Measurements from ENCODE around the gene TRIM43.
"Not testable (repeated sequence)": the region's sequence is repeated elsewhere in the genome, so short reads cannot be mapped to it uniquely, and the experiment has no call there.

The TRIM43 gene

DNA sequence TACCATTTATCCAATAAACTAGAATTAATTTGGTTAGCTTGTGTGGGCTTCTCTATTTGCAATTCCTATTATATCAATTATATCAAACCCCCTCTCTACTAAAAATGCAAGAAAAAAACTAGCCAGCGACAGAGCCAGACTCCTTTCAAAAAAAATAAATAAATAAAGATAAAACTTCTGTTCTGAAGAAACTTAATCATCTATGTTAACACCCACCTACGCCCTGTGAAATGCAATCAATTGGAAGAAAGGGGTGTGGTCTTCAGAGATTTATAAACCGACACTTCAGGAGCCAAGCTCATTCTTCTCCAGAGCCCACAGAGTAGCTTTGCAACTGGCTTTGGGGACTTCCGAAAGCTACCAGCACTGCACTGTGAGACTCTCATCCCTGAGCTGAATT lies at the start of gene TRIM43:
Gene TRIM43, plus strand, starts transcription at position 301 of the 400 bp plus-strand sequence. CDS start 2,023 bp downstream, outside the sequence.
- not testable (repeated sequence) for DNase-seq

DNA sequence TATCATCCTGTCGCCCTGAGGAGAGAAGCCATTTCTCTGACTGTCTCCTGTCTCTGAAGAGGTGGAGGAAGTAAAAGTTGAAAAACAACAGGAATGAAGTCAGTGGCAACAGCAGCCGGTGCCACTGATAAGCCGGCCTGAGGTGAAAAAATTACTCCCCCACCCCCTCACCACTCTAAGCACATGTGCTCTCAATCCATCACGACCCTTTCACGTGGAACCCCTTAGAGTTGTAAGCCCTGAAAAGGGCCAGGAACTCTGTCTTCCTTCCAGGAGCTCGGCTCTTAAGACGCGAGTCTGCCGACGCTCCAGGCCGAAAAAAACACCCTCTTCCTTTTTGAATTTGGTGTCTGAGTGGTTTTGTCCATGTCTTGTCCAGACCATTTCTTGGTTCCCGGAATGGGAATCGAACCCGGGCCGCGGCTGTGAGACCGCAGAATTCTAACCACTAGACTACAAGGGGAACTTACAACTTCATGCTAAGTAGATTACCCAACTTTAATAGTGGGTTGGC lies 40.7 kb upstream of the TRIM43 start:
- DNase-seq, result no peak

DNA sequence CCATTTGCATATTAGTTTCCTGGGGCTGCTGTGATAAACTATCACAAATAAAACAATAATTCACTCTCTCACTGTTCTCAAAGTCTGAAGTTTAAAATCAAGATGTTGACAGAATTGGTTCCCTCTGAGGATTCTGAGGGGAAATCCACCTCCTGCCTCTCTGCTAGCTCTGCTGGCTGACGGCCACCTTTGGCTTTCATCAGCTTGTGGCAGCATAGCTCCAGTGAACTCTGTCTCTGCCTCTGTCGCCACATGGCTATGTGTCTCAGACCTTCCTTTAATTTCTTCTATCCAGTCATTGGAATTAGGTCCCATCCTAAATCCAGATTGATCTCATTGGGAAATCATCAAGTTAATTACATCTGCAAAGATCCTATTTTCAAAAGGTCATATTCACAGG lies 38.9 kb upstream of the TRIM43 start:
- DNase-seq, result no peak

DNA sequence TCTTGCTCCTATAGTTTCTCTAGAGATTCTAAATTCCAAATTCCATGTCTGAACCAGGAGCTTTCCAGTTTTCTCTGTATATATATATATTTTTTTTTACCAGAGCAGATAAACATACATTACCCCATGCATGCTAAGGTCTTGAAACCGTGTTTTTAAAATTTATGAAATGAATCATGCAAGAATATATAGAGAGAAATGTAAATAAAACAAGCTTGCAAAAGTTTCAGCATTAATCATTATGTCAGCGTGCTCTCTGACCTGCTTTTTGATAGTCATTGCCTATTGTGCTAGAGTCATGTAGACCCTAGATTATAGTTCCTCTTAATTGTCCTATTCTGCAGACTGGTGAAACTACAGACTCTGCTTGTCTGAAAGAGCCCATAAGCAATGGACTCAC lies 22.6 kb upstream of the TRIM43 start:
- no peak for DNase-seq

DNA sequence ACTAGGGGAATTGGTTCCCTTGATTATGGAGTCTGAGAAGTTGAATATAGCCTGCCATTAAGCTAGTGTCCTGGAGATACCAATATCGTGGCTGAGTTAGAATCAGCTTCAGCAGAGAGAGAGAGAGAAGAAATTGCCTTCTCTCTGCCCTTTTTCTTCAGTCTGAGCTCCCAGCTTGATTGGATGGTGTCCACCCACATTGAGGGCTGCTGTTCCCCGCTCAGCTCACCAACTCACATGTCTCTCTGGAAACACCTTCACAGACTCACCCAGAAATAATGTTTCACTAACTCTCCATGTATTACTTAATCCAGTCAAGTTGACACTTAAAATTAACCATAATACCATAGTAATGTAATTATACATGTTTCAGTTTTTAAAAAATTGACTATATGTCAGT lies 17.9 kb upstream of the TRIM43 start:
- DNase-seq, result no peak

DNA sequence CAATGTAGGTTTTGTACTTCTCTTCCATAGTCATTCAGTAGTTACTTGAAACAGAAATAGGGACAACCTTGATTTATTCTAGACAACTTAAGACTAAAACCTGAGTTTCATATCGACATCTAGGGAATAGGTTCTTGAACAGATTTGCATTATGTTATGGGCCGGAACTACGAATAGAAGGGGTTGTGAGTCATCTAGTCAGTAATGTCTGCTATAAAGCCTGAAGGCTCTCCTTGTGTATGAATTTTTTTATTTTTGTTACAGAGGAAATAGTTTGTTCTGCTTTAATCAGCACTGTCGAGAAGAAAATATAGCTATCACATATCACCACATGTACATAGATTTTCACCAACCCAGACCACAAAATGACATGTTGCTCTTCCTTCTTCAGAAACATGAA lies 17.3 kb upstream of the TRIM43 start:
- DNase-seq, result no peak

DNA sequence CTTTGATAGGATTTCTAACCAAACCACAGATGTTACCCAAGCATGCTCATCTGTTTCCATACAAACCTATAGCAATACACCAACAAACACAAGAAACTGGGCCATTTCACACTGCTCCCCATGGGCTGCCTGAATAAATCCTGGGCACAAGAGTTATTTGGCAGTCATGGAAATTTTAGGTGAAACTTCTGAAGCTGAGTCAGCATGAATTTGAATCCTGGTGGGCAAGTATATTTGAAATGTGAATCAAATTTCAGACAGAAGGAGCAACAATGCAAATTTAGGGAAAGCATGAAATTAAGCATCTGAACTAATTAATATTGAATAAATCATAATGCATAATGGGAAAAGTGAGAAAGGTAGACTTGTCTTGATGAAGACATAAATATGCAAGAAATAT lies 15.9 kb upstream of the TRIM43 start:
- DNase-seq, result no peak

DNA sequence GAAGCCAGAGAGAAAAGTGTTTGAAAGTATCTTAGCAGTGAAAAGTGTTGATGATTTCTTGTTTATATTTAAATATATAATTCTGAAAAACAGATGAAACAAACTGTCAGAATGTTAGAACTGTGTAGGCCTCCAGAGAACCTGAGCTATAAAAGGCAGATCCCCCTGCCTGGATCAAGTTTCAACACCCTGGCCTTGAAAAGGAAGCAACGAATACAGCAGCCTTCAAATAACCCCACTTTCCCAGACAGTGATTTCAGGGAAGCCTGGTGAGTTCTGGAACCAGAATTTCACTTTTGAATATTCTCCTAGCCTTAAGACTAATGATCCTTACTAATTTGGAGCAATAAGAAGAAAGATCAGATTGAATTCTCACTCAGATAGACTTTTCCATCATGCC lies 13.3 kb upstream of the TRIM43 start:
- DNase-seq, result no peak

DNA sequence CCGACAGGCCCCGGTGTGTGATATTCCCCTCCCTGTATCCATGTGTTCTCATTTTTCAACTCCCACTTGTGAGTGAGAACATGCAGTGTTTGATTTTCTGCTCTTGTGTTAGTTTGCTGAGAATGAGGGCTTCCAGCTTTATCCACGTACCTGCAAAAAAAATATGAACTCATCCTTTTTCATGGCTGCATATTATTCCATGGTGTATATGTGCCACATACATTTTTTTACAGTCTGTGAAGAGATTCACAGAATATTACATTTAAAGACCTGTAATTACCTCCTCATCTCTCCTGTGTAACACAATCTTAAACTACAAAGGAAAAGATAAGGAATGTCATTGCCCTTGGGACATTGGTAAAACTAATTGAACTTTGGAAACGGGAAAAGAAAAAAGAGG lies 8.3 kb upstream of the TRIM43 start:
- not testable (repeated sequence) for DNase-seq

DNA sequence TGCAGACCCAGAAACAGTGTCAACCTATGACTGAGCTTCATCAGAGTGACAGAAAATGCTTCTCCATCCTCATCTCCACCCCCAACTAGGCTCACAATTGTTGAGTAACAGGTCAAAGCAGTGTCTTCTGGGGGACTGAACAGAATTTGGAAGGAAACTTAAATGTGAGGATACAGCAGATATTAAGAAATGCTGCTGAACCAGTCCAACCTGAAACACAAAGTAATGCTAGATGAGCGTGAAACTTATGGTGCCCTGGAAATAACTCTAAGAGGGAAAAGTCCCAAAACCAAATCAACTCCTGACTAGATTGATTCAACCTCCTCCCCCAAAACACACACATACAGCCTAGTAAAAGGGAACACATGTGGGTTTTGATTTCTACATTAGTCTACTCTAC lies 7.5 kb upstream of the TRIM43 start:
- DNase-seq, result not testable (repeated sequence)

DNA sequence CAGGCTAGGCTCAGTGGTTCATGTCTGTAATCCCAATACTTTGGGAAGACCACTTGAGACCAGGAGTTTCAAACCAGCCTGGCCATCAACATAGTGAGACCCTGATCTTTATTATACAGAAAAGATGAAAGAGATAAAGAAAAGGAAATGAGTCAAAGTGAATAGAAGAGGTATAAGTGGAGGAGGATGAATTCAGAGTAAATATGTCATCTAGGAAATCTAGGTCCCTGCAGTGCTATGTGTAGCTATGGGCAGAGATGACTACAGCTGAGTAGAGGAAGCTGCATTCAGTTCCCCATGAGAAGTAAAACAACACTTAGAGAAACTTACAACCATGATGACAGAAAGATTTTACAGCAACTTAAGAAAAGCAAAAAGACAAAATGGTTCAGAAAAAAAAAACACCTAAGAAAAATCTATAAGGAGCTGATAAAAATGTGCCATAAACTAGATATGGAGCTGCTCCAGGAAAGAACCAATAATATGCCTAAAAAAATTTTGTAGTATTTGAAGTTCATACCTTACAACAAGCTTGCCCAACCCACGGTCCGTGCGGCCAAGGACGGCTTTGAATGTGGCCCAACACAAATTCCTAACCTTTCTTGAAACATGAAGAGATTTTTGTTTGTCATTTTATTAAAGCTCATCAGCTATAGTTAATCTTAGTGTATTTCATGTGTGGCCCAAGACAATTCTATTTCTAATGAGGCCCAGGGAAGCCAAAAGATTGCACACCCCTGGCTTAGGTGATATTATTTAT lies 1.8 kb upstream of the TRIM43 start:
- not testable (repeated sequence) for DNase-seq

DNA sequence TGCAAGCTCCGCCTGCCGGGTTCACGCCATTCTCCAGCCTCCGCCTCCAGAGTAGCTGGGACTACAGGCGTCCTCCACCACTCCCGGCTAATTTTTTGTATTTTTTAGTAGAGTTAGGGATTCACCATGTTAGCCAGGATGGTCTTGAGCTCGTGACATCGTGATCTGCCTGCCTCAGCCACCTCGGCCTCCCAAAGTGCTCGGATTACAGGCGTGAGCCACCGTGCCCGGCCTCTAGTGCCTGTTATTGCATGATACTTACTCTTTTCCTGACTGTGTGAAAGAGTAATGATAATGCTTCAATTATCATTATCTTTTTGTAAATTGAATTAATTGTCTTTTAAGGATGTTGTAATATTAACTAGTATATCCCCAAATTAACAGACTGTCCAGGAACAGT lies 1.2 kb downstream of the TRIM43 start:
- not testable (repeated sequence) for DNase-seq

DNA sequence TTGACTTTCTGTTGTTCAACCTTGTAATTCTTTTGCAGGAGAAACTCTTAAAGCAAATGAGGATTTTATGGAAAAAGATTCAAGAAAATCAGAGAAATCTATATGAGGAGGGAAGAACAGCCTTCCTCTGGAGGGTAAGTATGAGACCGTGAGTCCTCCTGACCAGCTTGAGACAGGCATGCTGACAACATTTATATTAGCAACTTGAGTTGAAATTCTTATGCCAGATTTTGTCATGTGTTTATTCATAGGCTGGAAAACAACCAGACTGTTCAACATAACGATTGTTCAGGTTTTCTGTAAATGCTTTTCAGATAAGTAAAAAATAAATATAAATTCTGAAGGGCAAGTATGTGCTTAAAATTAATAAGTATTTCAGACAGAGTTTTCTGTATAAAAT lies 3.2 kb downstream of the TRIM43 start:
- not testable (repeated sequence) for DNase-seq

DNA sequence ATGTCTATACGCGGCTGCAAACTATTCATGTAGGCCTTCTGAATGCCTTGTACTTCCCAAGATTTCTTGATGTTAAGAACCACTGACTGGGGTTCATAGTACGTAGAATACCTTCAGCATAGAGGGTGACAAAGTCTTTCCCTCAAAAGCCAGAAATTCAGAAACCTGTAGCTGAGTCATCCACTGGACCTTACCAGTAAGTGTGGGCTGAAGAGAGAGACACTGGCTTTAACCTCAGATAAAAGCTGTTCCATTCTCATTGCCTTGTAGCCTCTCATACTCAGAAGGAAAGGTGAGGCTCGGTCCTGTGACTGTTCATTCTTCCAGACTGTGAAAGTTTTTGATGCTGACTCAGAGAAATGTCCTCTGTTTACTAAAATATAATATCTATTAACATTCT lies 9.5 kb downstream of the TRIM43 start:
- not testable (repeated sequence) for DNase-seq

DNA sequence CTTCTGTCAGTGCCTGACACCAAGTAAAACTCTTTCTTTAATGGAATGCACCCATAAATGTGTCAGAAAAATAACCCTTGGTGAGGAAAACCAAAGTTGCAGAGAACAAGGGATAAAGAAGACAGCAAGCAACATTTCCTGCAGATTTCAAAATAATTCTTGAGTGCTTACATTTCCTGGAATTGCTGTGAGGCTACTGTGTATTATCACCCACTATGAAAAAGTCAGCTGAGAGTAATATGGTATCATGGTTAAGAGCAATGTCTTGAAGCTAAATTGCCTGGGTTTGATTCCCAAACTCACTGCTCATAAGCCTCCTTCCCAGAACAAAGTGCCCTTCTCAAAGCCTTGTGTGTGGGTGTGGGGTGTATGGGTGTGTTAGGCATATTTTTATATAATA lies 10.3 kb downstream of the TRIM43 start:
- not testable (repeated sequence) for DNase-seq

DNA sequence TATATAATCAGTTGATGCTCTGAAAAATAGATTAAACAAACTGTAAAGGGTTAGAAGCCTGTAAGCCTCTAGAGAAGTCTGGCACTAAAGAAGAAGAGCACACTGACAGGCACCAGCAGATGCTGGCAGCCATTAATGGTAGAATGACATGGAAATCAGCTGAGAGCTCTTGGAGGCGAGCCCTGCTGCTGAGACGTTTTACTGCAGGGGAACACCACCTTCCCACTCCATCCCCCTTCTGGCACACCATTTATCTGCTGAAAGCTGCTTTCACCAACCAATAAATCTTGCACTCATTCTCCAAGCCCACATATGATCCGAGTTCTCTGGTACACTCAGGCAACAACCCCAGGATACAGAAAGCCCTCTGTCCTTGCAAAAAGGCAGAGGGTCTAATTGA lies 16.6 kb downstream of the TRIM43 start:
- not testable (repeated sequence) for DNase-seq

DNA sequence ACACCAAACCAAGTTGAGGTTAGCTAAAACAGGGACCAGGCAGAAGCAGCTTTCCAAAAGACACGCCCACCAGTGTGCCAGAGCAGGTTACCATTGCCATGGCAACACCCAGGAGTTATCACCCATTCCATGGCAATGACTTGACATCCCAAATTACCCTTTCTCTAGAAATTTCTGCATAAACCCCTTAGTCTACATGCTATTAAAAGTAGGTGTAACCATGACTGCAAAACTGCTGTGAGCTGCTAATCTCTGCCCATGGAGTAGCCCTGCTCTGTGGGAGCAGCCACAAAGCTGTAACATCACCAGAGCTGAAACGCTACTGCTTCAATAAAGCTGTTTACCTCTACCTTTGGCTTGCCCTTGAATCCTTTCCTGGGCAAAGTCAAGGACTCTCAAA lies 18.0 kb downstream of the TRIM43 start:
- DNase-seq, result not testable (repeated sequence)

DNA sequence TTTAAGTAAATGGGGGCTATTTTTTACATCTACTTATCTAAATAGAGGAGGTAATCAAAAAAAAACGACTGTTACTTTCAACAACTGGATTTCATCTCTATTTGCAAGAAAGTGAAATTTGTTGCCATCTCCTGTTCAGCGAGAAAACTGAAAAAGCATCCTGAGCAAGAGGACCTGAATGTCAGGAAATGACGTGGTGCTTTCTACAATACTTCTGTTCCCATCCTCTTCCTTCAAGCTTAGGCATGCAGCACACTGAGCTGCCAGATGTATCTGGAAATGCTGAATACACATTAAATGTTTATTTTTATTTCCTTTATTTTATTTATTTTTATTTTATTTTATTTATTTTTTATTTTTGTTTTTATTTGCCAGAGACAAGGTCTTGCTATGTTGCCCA lies 21.2 kb downstream of the TRIM43 start:
- DNase-seq, result not testable (repeated sequence)

DNA sequence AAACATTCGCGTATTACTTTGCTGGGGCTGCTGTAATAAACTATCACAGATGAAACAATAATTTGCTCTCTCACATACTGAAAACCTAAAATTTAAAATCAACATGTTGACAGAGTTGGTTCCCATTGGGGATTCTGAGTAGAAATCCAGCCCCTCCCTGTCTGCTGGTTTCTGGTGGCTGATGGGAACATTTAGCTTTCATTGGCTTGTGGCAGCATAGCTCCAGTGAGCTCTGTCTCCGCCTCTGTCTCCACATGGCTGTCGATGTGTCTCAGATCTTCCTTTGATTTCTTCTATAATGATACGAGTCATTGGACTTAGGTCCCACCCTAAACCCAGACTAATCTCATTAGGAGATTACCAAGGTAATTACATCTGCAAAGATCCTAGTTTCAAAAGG lies 30.9 kb downstream of the TRIM43 start:
- not testable (repeated sequence) for DNase-seq

DNA sequence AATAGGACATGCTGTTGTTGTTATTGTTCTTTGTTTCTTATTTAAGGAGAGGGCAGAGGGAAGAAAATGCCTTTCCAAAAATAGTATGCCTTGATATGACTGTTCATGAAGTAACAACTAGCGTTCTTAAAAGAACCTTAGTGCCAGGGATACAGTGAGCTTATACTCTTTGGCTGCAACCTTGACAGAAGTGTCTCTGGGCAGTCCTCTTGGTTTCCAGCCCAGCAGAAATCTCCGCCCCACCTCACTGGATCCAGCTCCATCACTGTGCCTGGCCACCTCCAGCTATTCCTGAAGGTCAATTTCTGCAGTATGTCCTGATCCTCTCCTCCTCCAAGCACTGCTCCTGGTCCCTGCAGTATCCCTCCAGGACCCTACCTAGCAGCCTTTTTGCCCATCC lies 39.2 kb downstream of the TRIM43 start:
- DNase-seq, result not testable (repeated sequence)

DNA sequence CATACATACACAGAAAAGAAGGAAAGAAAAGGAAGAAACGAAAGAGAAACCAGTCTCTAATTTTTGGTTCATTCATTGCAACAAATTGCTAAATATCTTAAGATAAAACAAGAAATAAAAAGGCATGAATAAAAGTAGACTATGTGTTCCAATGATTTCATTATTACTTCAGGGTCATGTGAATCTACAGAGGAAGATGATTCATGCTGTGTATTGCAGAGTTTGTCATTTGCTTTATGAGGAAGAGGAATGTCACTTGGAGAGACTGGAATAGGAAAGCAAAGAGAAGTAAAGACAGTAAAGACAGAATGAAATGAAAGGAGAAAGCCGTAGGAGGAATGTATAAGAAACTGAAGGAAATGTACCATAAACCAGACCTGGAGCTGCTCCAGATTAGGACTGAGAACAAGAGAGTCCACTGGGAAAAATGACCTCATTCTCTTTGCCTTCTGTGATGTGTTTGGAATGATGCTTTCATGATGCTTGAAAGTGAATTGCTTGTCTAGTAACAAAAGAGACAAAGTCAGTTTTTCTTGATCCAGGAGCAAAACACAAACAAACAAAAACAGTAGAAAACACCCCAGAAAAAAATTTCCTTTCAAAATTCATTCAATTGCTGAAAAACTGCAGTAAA lies 41.9 kb downstream of the TRIM43 start:
- not testable (repeated sequence) for DNase-seq

DNA sequence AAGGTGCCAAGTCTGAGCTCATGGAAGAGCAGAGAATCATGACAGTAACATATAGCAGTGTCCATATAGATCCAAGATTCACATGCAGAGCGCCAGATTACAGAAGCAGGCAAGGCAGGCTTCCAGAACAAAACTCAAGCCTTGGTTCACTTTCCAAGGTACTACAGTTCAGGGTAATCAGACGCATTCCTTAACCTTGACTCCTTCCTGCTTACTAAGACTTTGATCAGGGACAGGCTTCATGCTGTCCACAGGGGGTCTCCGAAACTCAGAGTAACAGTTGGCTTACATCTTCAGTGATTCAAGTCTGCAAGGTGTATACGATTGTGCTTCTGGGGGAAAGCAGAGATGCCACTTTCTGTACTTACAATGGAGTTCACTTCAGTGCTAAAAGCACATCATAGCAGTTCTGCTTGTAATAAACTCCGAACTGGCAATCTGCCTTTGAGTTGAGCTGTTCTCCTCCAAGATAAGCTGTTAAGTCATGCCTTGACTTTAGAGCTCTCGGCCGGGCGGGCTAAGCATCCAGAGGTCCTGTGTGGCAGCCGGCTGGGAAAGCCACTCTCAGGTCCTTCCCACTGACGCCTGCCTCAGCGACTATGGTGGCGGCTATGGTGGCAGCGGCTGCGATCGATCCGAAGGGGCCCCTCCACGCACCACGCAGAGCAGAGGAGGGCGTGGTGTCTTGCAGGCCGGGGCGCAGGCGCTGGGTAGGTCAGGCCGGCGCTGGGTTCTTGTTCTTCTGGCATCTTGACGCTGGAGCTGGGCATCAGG lies 48.9 kb downstream of the TRIM43 start:
- DNase-seq, result not testable (repeated sequence)

DNA sequence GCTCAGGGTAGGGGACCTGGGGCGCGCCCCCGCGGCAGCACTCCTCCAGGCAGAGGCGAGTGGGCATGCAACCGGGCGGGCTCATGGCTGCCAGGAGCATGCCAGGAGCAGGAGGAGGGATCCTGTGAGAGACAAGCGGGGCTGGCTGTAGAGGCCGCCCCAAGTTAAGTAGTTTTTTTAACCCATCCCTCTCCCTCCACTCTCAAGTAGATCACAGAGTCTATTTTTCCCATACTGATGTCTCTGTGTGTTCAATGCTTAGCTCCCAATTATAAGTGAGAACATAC lies 49.4 kb downstream of the TRIM43 start:
- DNase-seq, result not testable (repeated sequence)

DNA sequence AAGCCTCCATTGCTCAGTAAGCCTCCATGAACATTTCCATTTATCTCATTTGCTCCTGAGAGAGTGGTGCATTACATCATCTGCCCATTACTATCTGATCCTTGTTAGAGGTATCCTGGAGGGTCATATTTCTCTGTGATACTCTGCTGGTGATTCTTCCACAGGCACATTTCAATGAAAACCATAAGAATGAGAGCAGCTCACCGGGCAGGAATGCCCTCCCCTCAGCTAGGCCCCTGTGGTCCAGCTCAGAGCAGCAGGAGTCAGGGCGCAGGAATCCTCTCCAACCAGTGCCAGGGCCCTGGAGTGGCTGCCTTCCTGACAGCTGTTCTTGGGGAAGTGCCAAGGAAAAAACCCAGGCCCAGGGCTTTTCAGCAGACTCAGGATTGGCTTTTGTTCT lies 50.0 kb downstream of the TRIM43 start:
- not testable (repeated sequence) for DNase-seq
